LNCaP clone FGC (cell line): Measurements from ENCODE around the gene NOX3.
"Not testable (repeated sequence)": the region's sequence is repeated elsewhere in the genome, so short reads cannot be mapped to it uniquely, and the experiment has no call there.

Source experiments
- DNase-seq: peaks from one replicate; pipeline ENCODE4 v3.0.0-alpha.2; 2011; ENCODE audit warnings: low read depth
- H3K4me3 ChIP-seq: 2 replicates; pipeline ENCODE4 v1.5.1; 2011; ENCODE audit warnings: mild to moderate bottlenecking, low read depth, low read length, control low read depth
- CTCF ChIP-seq: IDR thresholded peaks from 2 replicates; pipeline ENCODE4 v1.5.1; 2012; ENCODE audit warnings: mild to moderate bottlenecking; ENCODE audit not compliant: control insufficient read depth, insufficient read depth; ENCODE audit errors: extremely low read depth

NOX3 gene

DNA sequence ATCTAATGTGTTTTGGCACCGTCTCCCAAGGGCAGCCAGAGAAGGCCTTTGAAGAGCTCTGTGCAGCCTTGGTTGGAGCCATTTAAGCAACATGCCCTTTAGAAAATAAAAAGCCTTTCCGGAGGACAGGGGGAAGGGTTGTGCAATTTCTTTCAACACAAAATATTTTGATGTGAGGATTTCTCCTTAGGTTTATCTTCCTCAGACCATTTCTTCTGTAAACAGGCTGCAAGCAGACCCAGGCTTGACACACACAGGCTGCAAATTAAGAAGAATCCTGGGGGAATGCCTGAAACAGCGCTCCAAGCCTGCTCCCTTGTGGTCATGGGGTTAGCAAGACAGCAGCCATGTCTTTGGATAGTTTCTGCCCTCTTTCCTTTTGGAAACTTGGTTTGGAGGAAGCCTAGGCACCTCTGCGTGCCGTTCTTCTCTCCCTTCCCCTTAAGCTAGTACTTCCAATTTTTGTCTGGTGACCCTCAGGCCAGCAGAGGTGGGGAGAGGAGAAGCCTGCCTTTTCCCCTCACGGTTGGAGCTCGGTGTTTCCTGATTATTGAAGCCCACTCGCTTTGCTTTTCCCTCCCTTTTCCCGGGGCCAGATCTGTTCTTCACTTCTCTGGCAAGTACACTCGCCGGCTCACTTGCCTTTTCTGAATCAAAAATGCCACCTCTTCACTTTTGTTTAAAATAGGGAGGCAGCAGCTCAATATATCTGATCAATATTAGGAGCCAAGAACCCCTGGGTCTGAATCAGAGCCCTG is 39.6 kb upstream of the NOX3 start:
- DNase-seq = no peak
- TF ChIP-seq CTCF = peak; percentile 42
- H3K4me3 ChIP-seq = no peak overlapping the region

DNA sequence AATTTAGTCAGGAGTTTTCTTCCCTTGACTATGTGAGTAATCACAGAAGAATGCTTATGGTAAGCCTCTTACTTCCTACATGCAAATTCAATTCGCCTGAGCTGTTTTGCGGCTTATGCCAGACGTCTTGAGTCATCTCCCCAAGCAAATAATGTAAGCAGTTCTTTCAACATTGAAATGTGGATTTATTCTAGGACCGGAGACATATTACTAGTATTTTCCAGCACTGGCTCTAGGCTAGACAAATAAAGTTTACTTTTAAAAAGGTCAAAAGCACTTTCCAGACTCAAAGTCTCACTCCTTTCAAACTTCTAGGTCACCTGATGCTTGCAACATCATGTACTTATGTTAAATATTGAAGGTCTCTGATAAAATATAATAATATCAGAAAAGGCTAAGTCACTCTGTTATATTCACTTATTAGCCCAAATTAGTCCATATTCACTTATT is 38.1 kb upstream of the NOX3 start:
- H3K4me3 ChIP-seq = no peak overlapping the region
- no peak for DNase-seq
- no peak for TF ChIP-seq CTCF

DNA sequence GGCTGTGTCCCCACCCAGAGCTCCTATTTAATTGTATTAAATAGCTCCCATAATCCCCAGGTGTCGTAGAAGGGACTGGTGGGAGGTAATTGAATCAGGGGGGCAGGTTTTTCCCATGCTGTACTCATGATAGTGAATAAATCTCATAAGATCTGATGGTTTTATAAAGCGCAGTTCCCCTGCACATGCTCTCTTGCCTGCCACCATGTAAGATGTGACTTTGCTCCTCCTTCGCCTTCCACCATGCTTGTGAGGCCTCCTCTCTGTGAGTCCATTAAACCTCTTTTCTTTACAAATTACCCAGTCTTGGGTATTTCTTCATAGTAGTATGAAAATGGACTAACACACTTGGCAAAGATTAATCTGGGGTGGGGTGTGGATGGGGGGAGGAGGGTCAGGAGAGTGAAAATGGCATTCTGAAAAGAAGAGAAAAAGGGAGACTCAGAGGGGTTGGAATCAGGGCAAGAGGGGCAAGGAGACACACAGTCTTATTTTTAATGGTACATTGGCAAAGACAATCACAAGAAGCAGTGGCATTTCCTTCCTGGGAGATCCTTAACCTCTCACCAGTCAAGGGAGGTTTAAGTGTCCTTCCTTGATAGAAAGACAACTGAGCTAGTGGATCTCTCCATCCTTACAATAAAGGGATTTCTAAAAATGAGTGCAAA is 37.5 kb upstream of the NOX3 start:
- H3K4me3 ChIP-seq = no peak overlapping the region
- no peak for TF ChIP-seq CTCF
- no peak for DNase-seq

- no peak for DNase-seq
- H3K4me3 ChIP-seq = no peak overlapping the region
- TF ChIP-seq CTCF = no peak
Observed at GRCh38 chr6:155492061-155492735, 36.6 kb upstream of the NOX3 start.

GRCh38 chr6:155491421-155491820 is 35.8 kb upstream of the NOX3 start:
- DNase-seq = no peak
- no peak for TF ChIP-seq CTCF
- no peak overlapping the region for H3K4me3 ChIP-seq

GRCh38 chr6:155488197-155488596 is 32.6 kb upstream of the NOX3 start:
- DNase-seq = not testable (repeated sequence)

GRCh38 chr6:155487371-155488130 is 31.9 kb upstream of the NOX3 start:
- TF ChIP-seq CTCF = no peak
- no peak for DNase-seq
- no peak overlapping the region for H3K4me3 ChIP-seq

More at GRCh38 chr6:155488197-155488596, 32.6 kb upstream of the NOX3 start:
- H3K4me3 ChIP-seq = not testable (repeated sequence)
